ENCODE data around the gene MPG.
"Not testable (repeated sequence)": the region's sequence is repeated elsewhere in the genome, so short reads cannot be mapped to it uniquely, and the experiment has no call there.

MPG gene

GRCh38 chr16:118857-119256 is 40.8 kb downstream of the MPG start:
- no peak for DNase-seq

- DNase-seq, result no peak
Observed at GRCh38 chr16:119295-119694, 41.3 kb downstream of the MPG start.

GRCh38 chr16:119835-120491 is 41.9 kb downstream of the MPG start:
- no peak for DNase-seq

- DNase-seq, result no peak
Observed at GRCh38 chr16:120756-121155, 42.7 kb downstream of the MPG start.

- no peak for DNase-seq
Observed at GRCh38 chr16:122361-122760, 44.3 kb downstream of the MPG start.

- DNase-seq, result not testable (repeated sequence)
Observed at GRCh38 chr16:123558-124350, 45.7 kb downstream of the MPG start.

- no peak for DNase-seq
Observed at GRCh38 chr16:125011-125410, 47.0 kb downstream of the MPG start.

- DNase-seq, result no peak
Observed at GRCh38 chr16:129075-129474, 51.0 kb downstream of the MPG start.

- DNase-seq, result no peak
Observed at GRCh38 chr16:130533-131173, 52.6 kb downstream of the MPG start.

GRCh38 chr16:132120-132519 is 54.1 kb downstream of the MPG start:
- DNase-seq, result no peak

GRCh38 chr16:133716-134115 is 55.7 kb downstream of the MPG start:
- no peak for DNase-seq
